CD14-positive monocyte (primary cell): ENCODE results near the gene CNTN4. TPM values are rescaled to one million over a fixed set of nuclear protein-coding genes. Genes with fewer than 3 reads are reported as not detected.

Source experiments
- DNase-seq, 3 donors: peaks; one replicate each; pipeline ENCODE4 v3.0.0-alpha.2; 2011 to 2022
- H2AFZ ChIP-seq: 2 replicates; pipeline ENCODE4 v1.6.0; 2012; ENCODE audit warnings: mild to moderate bottlenecking, low read depth, low read length, inconsistent platforms; ENCODE audit not compliant: insufficient read depth, poor library complexity, severe bottlenecking
- H3K27ac ChIP-seq, 2 donors: 1 replicate in 1 of 2; 2 replicates in 1 of 2; pipeline ENCODE4 v1.5.1; 2012 to 2013; ENCODE audit warnings: low read length in 2 of 2, control low read depth in 1 of 2, inconsistent platforms in 1 of 2, low read depth in 1 of 2, mild to moderate bottlenecking in 1 of 2
- H3K27me3 ChIP-seq, 2 donors: one replicate each; pipeline versions ENCODE4 v1.6.0 to v1.6.1; 2011 to 2013; ENCODE audit warnings: low read length in 2 of 2; ENCODE audit not compliant: control insufficient read depth in 2 of 2, insufficient read depth in 2 of 2
- H3K36me3 ChIP-seq, 2 donors: replicated peaks in 1 of 2; 1 replicate in 1 of 2; 2 replicates in 1 of 2; pipeline versions ENCODE4 v1.5.1 to v1.6.1; 2012 to 2013; ENCODE audit warnings: low read length in 2 of 2, control low read depth in 1 of 2, inconsistent platforms in 1 of 2, mild to moderate bottlenecking in 1 of 2; ENCODE audit not compliant: insufficient read depth in 2 of 2, control insufficient read depth in 1 of 2
- H3K4me1 ChIP-seq, 2 donors: 1 replicate in 1 of 2; 2 replicates in 1 of 2; pipeline versions ENCODE4 v1.5.1 to v1.6.1; 2012 to 2013; ENCODE audit warnings: low read length in 2 of 2, control low read depth in 1 of 2, inconsistent platforms in 1 of 2, mild to moderate bottlenecking in 1 of 2, moderate library complexity in 1 of 2; ENCODE audit not compliant: insufficient read depth in 2 of 2, control insufficient read depth in 1 of 2
- H3K4me2 ChIP-seq: replicated peaks from 2 replicates; pipeline ENCODE3; 2012; ENCODE audit warnings: low read length, moderate library complexity, mild to moderate bottlenecking; ENCODE audit not compliant: poor library complexity, severe bottlenecking; ENCODE audit errors: extremely low read depth
- H3K4me3 ChIP-seq, 3 experiments: fragments of 200-600 bp in 1 of 3; sonication (generic) in 1 of 3; replicated peaks in 1 of 3; 1 replicate in 2 of 3; 2 replicates in 1 of 3; pipeline ENCODE4 v1.5.1; 2011 to 2013; ENCODE audit warnings: low read length in 3 of 3, mild to moderate bottlenecking in 3 of 3, control low read depth in 2 of 3, low read depth in 2 of 3, inconsistent platforms in 1 of 3, moderate library complexity in 1 of 3
- H3K79me2 ChIP-seq: 2 replicates; pipeline ENCODE4 v1.6.0; 2012; ENCODE audit warnings: mild to moderate bottlenecking, control low read depth, inconsistent platforms, low read length, moderate library complexity; ENCODE audit not compliant: insufficient read depth
- H3K9ac ChIP-seq: 2 replicates; pipeline ENCODE4 v1.6.0; 2017; ENCODE audit warnings: low read length, mild to moderate bottlenecking; ENCODE audit not compliant: insufficient read depth, poor library complexity, severe bottlenecking
- H3K9me3 ChIP-seq, 2 donors: replicated peaks in 1 of 2; 1 replicate in 1 of 2; 2 replicates in 1 of 2; pipeline versions ENCODE4 v1.5.1 to v1.6.1; 2012 to 2013; ENCODE audit warnings: low read length in 2 of 2, control low read depth in 1 of 2; ENCODE audit not compliant: control insufficient read depth in 1 of 2, insufficient read depth in 1 of 2
- H4K20me1 ChIP-seq: 2 replicates; pipeline ENCODE4 v1.6.0; 2012; ENCODE audit warnings: mild to moderate bottlenecking, low read length, control low read depth, moderate library complexity; ENCODE audit not compliant: insufficient read depth
- H3K27ac Mint-ChIP-seq, 7 donors: one replicate each; pipeline ENCODE4 v1.8.0; 2020; ENCODE audit warnings: mild to moderate bottlenecking in 7 of 7, mixed read lengths in 7 of 7, moderate library complexity in 6 of 7, inconsistent platforms in 2 of 7
- H3K27me3 Mint-ChIP-seq, 3 donors: one replicate each; pipeline ENCODE4 v1.8.0; 2021 to 2022; ENCODE audit warnings: low read depth in 3 of 3, mild to moderate bottlenecking in 3 of 3, mixed read lengths in 3 of 3, moderate library complexity in 3 of 3, inconsistent platforms in 1 of 3
- H3K36me3 Mint-ChIP-seq, 2 donors: one replicate each; pipeline ENCODE4 v1.8.0; 2020; ENCODE audit warnings: mixed read lengths in 2 of 2, inconsistent platforms in 1 of 2, mild to moderate bottlenecking in 1 of 2
- H3K4me1 Mint-ChIP-seq: one replicate; pipeline ENCODE4 v1.8.0; 2020; ENCODE audit warnings: mild to moderate bottlenecking, mixed read lengths
- H3K4me3 Mint-ChIP-seq, 2 donors: one replicate each; pipeline ENCODE4 v1.8.0; 2020; ENCODE audit warnings: mild to moderate bottlenecking in 2 of 2, mixed read lengths in 2 of 2, moderate library complexity in 1 of 2
- H3K9me3 Mint-ChIP-seq, 7 donors: one replicate each; pipeline ENCODE4 v1.8.0; 2020 to 2022; ENCODE audit warnings: mixed read lengths in 7 of 7, mild to moderate bottlenecking in 6 of 7, moderate library complexity in 6 of 7, inconsistent platforms in 2 of 7
- WGBS: methylation state at CpG from one replicate; pipeline ENCODE4 v1.1.5; 2013; ENCODE audit warnings: missing lambda C conversion rate; ENCODE audit not compliant: insufficient coverage; 5-methylcytosine and 5-hydroxymethylcytosine counted together
- intact Hi-C, 2 donors: fragments of 100-400 bp; cut with micrococcal nuclease; formaldehyde crosslinking; loops; one replicate each; pipeline versions ENCODE4 v1.15.0 to v1.15.1; 2023
- polyA plus RNA-seq, 3 donors: library from polyadenylated mRNA; depleted of rRNA in 1 of 3; unstranded in 2 of 3; stranded (reverse) in 1 of 3; fragments of 300-500 nt in 2 of 3; fragments of >200 nt in 1 of 3; fragmentation: Illumina TruSeq in 2 of 3; gene quantifications; 1 replicate in 2 of 3; 2 replicates in 1 of 3; pipeline ENCODE4 v1.2.3, GENCODE V29; 2012 to 2021
- TF ChIP-seq, protein P1 (sequence below): fragments of 200-600 bp; IDR thresholded peaks from one replicate; pipeline ENCODE4 v1.8.0; 2022; ENCODE audit warnings: antibody characterized with exemption, mild to moderate bottlenecking

The CNTN4 gene
- polyA plus RNA-seq, 3 donors, result not detected

DNA sequence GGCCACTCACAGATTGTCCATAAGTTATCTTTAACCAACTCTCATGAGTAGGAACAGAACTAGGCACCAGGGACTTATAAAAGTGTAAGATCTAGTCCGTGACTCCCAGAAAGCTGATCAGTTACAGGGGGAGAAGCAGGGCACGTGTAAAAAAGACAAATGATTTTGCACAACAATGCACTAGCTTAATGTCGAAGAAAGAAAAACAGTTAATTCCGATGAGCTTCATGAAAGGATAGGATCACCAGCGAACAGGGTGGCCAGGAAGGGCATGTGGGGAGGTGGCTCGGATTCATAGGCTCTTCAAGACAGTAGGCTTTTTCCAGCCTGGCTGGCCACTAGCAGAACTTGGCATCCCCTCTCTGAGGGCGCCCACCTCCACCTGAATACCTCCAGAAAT lies 921.5 kb downstream of the CNTN4 start:
- no peak overlapping the region for H3K9ac ChIP-seq
- TF ChIP-seq, protein P1, sequence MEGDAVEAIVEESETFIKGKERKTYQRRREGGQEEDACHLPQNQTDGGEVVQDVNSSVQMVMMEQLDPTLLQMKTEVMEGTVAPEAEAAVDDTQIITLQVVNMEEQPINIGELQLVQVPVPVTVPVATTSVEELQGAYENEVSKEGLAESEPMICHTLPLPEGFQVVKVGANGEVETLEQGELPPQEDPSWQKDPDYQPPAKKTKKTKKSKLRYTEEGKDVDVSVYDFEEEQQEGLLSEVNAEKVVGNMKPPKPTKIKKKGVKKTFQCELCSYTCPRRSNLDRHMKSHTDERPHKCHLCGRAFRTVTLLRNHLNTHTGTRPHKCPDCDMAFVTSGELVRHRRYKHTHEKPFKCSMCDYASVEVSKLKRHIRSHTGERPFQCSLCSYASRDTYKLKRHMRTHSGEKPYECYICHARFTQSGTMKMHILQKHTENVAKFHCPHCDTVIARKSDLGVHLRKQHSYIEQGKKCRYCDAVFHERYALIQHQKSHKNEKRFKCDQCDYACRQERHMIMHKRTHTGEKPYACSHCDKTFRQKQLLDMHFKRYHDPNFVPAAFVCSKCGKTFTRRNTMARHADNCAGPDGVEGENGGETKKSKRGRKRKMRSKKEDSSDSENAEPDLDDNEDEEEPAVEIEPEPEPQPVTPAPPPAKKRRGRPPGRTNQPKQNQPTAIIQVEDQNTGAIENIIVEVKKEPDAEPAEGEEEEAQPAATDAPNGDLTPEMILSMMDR, result no peak
- H3K27me3 Mint-ChIP-seq, result peaks cover 0 to 1% (median 0%) of the 10 kb centered on the region in 3 donors
- no peak overlapping the region for H3K4me2 ChIP-seq
- no peaks in the 10 kb centered on the region for H3K27me3 ChIP-seq
- H3K9me3 ChIP-seq, result no peaks in the 10 kb centered on the region
- peak overlapping the region in 1 of 7 donors; percentile 61 for H3K27ac Mint-ChIP-seq
- no peaks in the 10 kb centered on the region for H3K36me3 ChIP-seq
- H3K27ac ChIP-seq, result no peak overlapping the region
- no peak overlapping the region for H3K4me3 Mint-ChIP-seq
- no peaks in the 10 kb centered on the region for H3K36me3 Mint-ChIP-seq
- H4K20me1 ChIP-seq, result no peaks in the 10 kb centered on the region
- H3K79me2 ChIP-seq, result no peaks in the 10 kb centered on the region
- no peaks in the 10 kb centered on the region for H3K4me1 ChIP-seq
- intact Hi-C loops, result no loop called here
- H3K9me3 Mint-ChIP-seq, result peaks cover 0 to 1% (median 0%) of the 10 kb centered on the region in 7 donors
- H2AFZ ChIP-seq, result no peak overlapping the region
- H3K4me3 ChIP-seq, result no peak overlapping the region
- H3K4me1 Mint-ChIP-seq, result no peaks in the 10 kb centered on the region
- no peak for DNase-seq
- WGBS, result 89% methylated on average over 3 of the region's 7 CpGs

DNA sequence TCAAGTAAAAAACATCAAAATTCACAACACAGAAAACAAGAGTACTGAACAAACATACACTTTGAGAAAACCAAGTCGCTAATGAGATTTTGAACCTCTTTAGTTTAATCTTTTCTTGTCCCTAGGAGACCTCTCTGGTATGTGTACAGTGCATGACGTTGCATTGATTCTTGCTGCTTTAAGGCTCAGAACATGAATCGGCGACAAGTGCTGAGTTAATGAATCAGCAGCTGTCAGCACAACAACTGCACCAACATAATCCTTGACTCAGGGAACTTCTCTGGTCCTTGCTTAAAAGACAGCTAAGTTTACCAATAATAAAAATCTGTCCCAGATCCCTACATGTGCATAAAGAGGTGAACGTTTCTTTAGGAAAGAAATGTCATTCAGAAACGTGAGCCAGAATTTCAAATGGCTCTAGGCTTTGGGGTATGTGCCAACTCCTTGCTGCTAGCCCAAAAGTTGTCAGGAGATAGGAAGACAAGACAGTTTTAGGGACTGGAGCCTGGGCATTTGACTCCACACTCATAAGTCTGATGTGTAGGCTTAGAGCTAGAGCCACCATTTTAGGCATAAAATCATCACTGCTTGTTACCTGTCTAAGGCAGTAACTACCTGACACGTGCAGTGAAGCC lies 924.6 kb downstream of the CNTN4 start:
- H3K9me3 Mint-ChIP-seq, result peaks cover 0 to 1% (median 0%) of the 10 kb centered on the region in 7 donors
- WGBS, result 60% methylated on average over 1 of the region's 7 CpGs
- H3K36me3 Mint-ChIP-seq, result no peaks in the 10 kb centered on the region

More for the DNA sequence above, 924.6 kb downstream of the CNTN4 start:
- Histone ChIP-seq H3K9ac (no peak overlapping the region), H3K9me3 (no peaks in the 10 kb centered on the region), H2AFZ (no peak overlapping the region), H3K4me2 (no peak overlapping the region), H3K36me3 (no peaks in the 10 kb centered on the region), H3K4me3 (no peak overlapping the region), H3K27me3 (no peaks in the 10 kb centered on the region), H3K4me1 (no peaks in the 10 kb centered on the region), H3K79me2 (no peaks in the 10 kb centered on the region), H3K27ac (no peak overlapping the region), H4K20me1 (no peaks in the 10 kb centered on the region)
- Mint-ChIP-seq H3K27me3 (no peaks in the 10 kb centered on the region), H3K4me1 (no peaks in the 10 kb centered on the region), H3K27ac (no peak overlapping the region), H3K4me3 (no peak overlapping the region)
- TF ChIP-seq, protein P1, result no peak
- no peak for DNase-seq
- intact Hi-C loops, result no loop called here
